Endothelial cell of umbilical vein (primary cell): ENCODE results near the gene CDK6. TPM values are rescaled to one million over a fixed set of nuclear protein-coding genes. Genes with fewer than 3 reads are reported as not detected.

Source experiments
- BruUV-seq: library from RNA; stranded (reverse); fragments of 400-500 nt; replicated peaks from 2 replicates; lab custom pipeline; 2021; lab: Mats Ljungman, UMichigan
- CTCF ChIA-PET: fragments of 300-600, 350-600 bp; sonication (Branson Sonifier 250); formaldehyde crosslinking; loops from one replicate; lab custom pipeline; 2021; ENCODE audit warnings: antibody characterized with exemption, inconsistent platforms; lab: Charles Lee
- POLR2A ChIA-PET: fragments of 300-600, 350-600 bp; sonication (Branson Sonifier 250); formaldehyde crosslinking; loops from one replicate; lab custom pipeline; 2021; ENCODE audit warnings: antibody characterized with exemption, inconsistent platforms; lab: Charles Lee
- DNase-seq: peaks from one replicate; pipeline ENCODE4 v3.0.0-alpha.2; 2011; ENCODE audit warnings: low read depth, low spot score
- FAIRE-seq: peaks from 2 replicates; lab custom pipeline; 2011; peaks lifted over from hg19 to GRCh38; lab: Jason Lieb, UNC
- H2AFZ ChIP-seq: 2 replicates; pipeline ENCODE4 v1.6.0; 2012; ENCODE audit warnings: low read depth, low read length, control low read depth, inconsistent platforms
- H3K27ac ChIP-seq: 2 replicates; pipeline ENCODE4 v1.5.1; 2011; ENCODE audit warnings: low read depth, mild to moderate bottlenecking, control low read depth, low read length, moderate library complexity; ENCODE audit not compliant: insufficient read depth
- H3K27me3 ChIP-seq, 2 experiments: 2 replicates each; pipeline versions ENCODE4 v1.6.0 to v1.6.1; 2011; ENCODE audit warnings: low read length in 2 of 2, mixed read lengths in 1 of 2; ENCODE audit not compliant: control insufficient read depth in 2 of 2, insufficient read depth in 2 of 2
- H3K36me3 ChIP-seq, 2 experiments: 2 replicates in 1 of 2; 3 replicates in 1 of 2; pipeline ENCODE4 v1.5.1; 2011; ENCODE audit warnings: low read length in 2 of 2, mild to moderate bottlenecking in 1 of 2, moderate library complexity in 1 of 2; ENCODE audit not compliant: control insufficient read depth in 2 of 2, insufficient read depth in 2 of 2; ENCODE audit errors: extremely low read depth in 1 of 2
- H3K4me1 ChIP-seq: 3 replicates; pipeline ENCODE4 v1.5.1; 2011; ENCODE audit warnings: mild to moderate bottlenecking, low read length; ENCODE audit not compliant: control insufficient read depth, insufficient read depth; ENCODE audit errors: extremely low read depth
- H3K4me2 ChIP-seq: 2 replicates; pipeline ENCODE4 v1.6.1; 2011; ENCODE audit warnings: low read length, control low read depth, mixed read lengths; ENCODE audit not compliant: insufficient read depth
- H3K4me3 ChIP-seq, 3 experiments: fragments of 200-600 bp in 1 of 3; sonication (generic), shearing (Covaris generic) in 1 of 3; replicated peaks in 1 of 3; 2 replicates each; pipeline ENCODE4 v1.5.1; 2011 to 2016; ENCODE audit warnings: control low read depth in 3 of 3, low read length in 3 of 3, mild to moderate bottlenecking in 2 of 3, inconsistent platforms in 1 of 3, low read depth in 1 of 3, moderate library complexity in 1 of 3; ENCODE audit not compliant: insufficient read depth in 1 of 3
- H3K79me2 ChIP-seq: 2 replicates; pipeline ENCODE4 v1.6.0; 2012; ENCODE audit warnings: low read length, inconsistent platforms; ENCODE audit not compliant: control insufficient read depth, insufficient read depth
- H3K9ac ChIP-seq: replicated peaks from 2 replicates; pipeline ENCODE3; 2011; ENCODE audit warnings: low read length, control low read depth; ENCODE audit not compliant: insufficient read depth; ENCODE audit errors: extremely low read depth
- H3K9me1 ChIP-seq: replicated peaks from 3 replicates; pipeline ENCODE4 v1.6.0; 2011; ENCODE audit warnings: mild to moderate bottlenecking, low read length; ENCODE audit not compliant: control insufficient read depth, insufficient read depth; ENCODE audit errors: extremely low read depth
- H3K9me3 ChIP-seq: replicated peaks from 2 replicates; pipeline ENCODE4 v1.5.1; 2012; ENCODE audit warnings: low read length, inconsistent platforms; ENCODE audit not compliant: control insufficient read depth, insufficient read depth
- H4K20me1 ChIP-seq: replicated peaks from 2 replicates; pipeline ENCODE3; 2011; ENCODE audit warnings: mild to moderate bottlenecking, low read length; ENCODE audit not compliant: control insufficient read depth, insufficient read depth; ENCODE audit errors: extremely low read depth
- EZH2 ChIP-seq: IDR thresholded peaks from 2 replicates; pipeline ENCODE4 v1.6.1; 2012; ENCODE audit warnings: borderline replicate concordance, low read depth, mild to moderate bottlenecking, moderate library complexity, low read length, inconsistent platforms; ENCODE audit not compliant: severe bottlenecking
- FOS ChIP-seq: IDR thresholded peaks from 2 replicates; pipeline ENCODE4 v1.6.1; 2011; ENCODE audit warnings: mild to moderate bottlenecking, low read length, moderate library complexity, borderline replicate concordance; ENCODE audit not compliant: insufficient read depth
- GATA2 ChIP-seq: IDR thresholded peaks from 2 replicates; pipeline ENCODE4 v1.7.0; 2011; ENCODE audit warnings: low read depth, mild to moderate bottlenecking, moderate library complexity, mixed read lengths, low read length; ENCODE audit not compliant: insufficient read length, insufficient read depth
- JUN ChIP-seq: IDR thresholded peaks from 2 replicates; pipeline ENCODE4 v1.6.1; 2011; ENCODE audit warnings: borderline replicate concordance, low read depth; ENCODE audit not compliant: insufficient read length, insufficient read depth
- MAX ChIP-seq: IDR thresholded peaks from 2 replicates; pipeline ENCODE4 v1.6.1; 2011; ENCODE audit not compliant: insufficient read depth, insufficient read length
- MYC ChIP-seq: IDR thresholded peaks from one replicate; pipeline ENCODE4 v1.6.1; 2011; ENCODE audit warnings: mild to moderate bottlenecking, low read depth, low read length
- POLR2A ChIP-seq: IDR thresholded peaks from 2 replicates; pipeline ENCODE4 v1.6.1; 2012; ENCODE audit warnings: low read depth, mild to moderate bottlenecking, control low read depth, low read length
- POLR2AphosphoS5 ChIP-seq: IDR thresholded peaks from 2 replicates; pipeline ENCODE4 v1.6.1; 2012; ENCODE audit warnings: low read depth, mild to moderate bottlenecking, control low read depth, low read length, moderate library complexity; ENCODE audit not compliant: insufficient read depth
- dilution Hi-C: fragments of 300-500 bp; cut with MboI; formaldehyde crosslinking; loops from one replicate; pipeline ENCODE4 v1.15.0; 2019; ENCODE audit warnings: low sequenced_read_pairs; ENCODE audit not compliant: extremely low pct_ligation_motif_present
- intact Hi-C: fragments of 100-400 bp; cut with micrococcal nuclease; formaldehyde crosslinking; loops from one replicate; pipeline ENCODE4 v1.10.0; 2022
- polyA plus RNA-seq, 4 experiments: library from polyadenylated mRNA; depleted of rRNA in 3 of 4; stranded (reverse) in 3 of 4; unstranded in 1 of 4; fragments of >200 nt; gene quantifications; 2 replicates each; pipeline versions ENCODE4 v1.2.1 to v1.2.3, GENCODE V29; 2011 to 2012; ENCODE audit warnings: missing spikeins in 1 of 4
- total RNA-seq: library from RNA; stranded (reverse); gene quantifications from 2 replicates; pipeline ENCODE4 v1.2.3, GENCODE V29; 2021
- TF ChIP-seq, protein P1 (sequence below), 2 donors: IDR thresholded peaks; 1 replicate in 1 of 2; 2 replicates in 1 of 2; pipeline ENCODE4 v1.5.1; 2011; ENCODE audit warnings: low read length in 2 of 2, mild to moderate bottlenecking in 2 of 2, moderate library complexity in 2 of 2, control low read depth in 1 of 2, inconsistent platforms in 1 of 2, low read depth in 1 of 2; ENCODE audit not compliant: insufficient read depth in 1 of 2; ENCODE audit errors: extremely low read depth in 1 of 2

Gene CDK6
- total and polyA plus RNA-seq, 2 donors (not counting 3 experiments of a cell fraction or from before 2014, with no cell fraction given) = 6.0 to 28.2 TPM

- Histone ChIP-seq H2AFZ (no peak overlapping the region), H3K4me3 (no peak overlapping the region), H3K9me1 (no peaks in the 10 kb centered on the region), H3K4me1 (no peaks in the 10 kb centered on the region), H3K9me3 (no peaks in the 10 kb centered on the region), H3K79me2 (no peaks in the 10 kb centered on the region), H3K36me3 (no peaks in the 10 kb centered on the region), H3K4me2 (no peak overlapping the region), H3K27ac (no peak overlapping the region), H4K20me1 (no peaks in the 10 kb centered on the region), H3K27me3 (no peaks in the 10 kb centered on the region), H3K9ac (no peak overlapping the region)
- TF ChIP-seq, protein P1, sequence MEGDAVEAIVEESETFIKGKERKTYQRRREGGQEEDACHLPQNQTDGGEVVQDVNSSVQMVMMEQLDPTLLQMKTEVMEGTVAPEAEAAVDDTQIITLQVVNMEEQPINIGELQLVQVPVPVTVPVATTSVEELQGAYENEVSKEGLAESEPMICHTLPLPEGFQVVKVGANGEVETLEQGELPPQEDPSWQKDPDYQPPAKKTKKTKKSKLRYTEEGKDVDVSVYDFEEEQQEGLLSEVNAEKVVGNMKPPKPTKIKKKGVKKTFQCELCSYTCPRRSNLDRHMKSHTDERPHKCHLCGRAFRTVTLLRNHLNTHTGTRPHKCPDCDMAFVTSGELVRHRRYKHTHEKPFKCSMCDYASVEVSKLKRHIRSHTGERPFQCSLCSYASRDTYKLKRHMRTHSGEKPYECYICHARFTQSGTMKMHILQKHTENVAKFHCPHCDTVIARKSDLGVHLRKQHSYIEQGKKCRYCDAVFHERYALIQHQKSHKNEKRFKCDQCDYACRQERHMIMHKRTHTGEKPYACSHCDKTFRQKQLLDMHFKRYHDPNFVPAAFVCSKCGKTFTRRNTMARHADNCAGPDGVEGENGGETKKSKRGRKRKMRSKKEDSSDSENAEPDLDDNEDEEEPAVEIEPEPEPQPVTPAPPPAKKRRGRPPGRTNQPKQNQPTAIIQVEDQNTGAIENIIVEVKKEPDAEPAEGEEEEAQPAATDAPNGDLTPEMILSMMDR (IDR thresholded peaks at IDR 0.05; ENCODE audit: extremely low read depth in 1 of 2, insufficient read depth in 1 of 2, low read depth in 1 of 2, low read length in 2 of 2) = no peak
- TF ChIP-seq GATA2 = no peak
- no peak for TF ChIP-seq MAX
- TF ChIP-seq JUN = no peak
- TF ChIP-seq EZH2 = no peak
- TF ChIP-seq FOS = no peak
- no peak for TF ChIP-seq MYC
- no peak for TF ChIP-seq POLR2AphosphoS5
- TF ChIP-seq POLR2A = no peak
- dilution Hi-C loops = no loop called here
- ChIA-PET POLR2A (no interaction called here), CTCF (interaction anchor here (0.6 kb wide), 1 partner anchor 9 kb away, joined by 3 read pairs; no protein-coding TSS in a partner anchor)
- intact Hi-C loops = no loop called here
- BruUV-seq = no TSS peak
- DNase-seq = no peak
- FAIRE-seq = peak; percentile 35
Measured at GRCh38 chr7:92674379-92674778, 162.0 kb downstream of the CDK6 start.
